GM23248 (cell line): ENCODE results near the gene KBTBD6. TPM values are rescaled to one million over a fixed set of nuclear protein-coding genes. Genes with fewer than 3 reads are reported as not detected.

Experiments
- DNase-seq: peaks from one replicate; pipeline ENCODE4 v3.0.0-alpha.2; 2015
- H2AFZ ChIP-seq: fragments of 200-600 bp; sonication (generic); 2 replicates; pipeline ENCODE4 v1.6.1; 2016; ENCODE audit warnings: antibody characterized with exemption
- H3F3A ChIP-seq: fragments of 200-600 bp; sonication (generic); 2 replicates; pipeline ENCODE4 v1.6.1; 2016; ENCODE audit warnings: mild to moderate bottlenecking, antibody characterized with exemption, mixed run types; ENCODE audit not compliant: insufficient read depth
- H3K27ac ChIP-seq: fragments of 200-600 bp; sonication (generic); 2 replicates; pipeline ENCODE4 v1.5.1; 2016; ENCODE audit warnings: mild to moderate bottlenecking
- H3K27me3 ChIP-seq: fragments of 200-600 bp; sonication (generic); replicated peaks from 2 replicates; pipeline ENCODE4 v1.6.1; 2016; ENCODE audit warnings: mild to moderate bottlenecking; ENCODE audit not compliant: insufficient read depth
- H3K36me3 ChIP-seq: fragments of 200-600 bp; sonication (generic); 2 replicates; pipeline ENCODE4 v1.6.1; 2016; ENCODE audit warnings: low read depth, mild to moderate bottlenecking
- H3K4me1 ChIP-seq: fragments of 200-600 bp; sonication (generic); 2 replicates; pipeline ENCODE4 v1.6.1; 2016; ENCODE audit warnings: mild to moderate bottlenecking; ENCODE audit not compliant: insufficient read depth
- H3K4me2 ChIP-seq: fragments of 200-600 bp; sonication (generic); one replicate; pipeline ENCODE4 v1.6.1; 2016; ENCODE audit warnings: mild to moderate bottlenecking; ENCODE audit not compliant: unreplicated experiment
- H3K4me3 ChIP-seq: fragments of 200-600 bp; sonication (generic); 2 replicates; pipeline ENCODE4 v1.5.1; 2016; ENCODE audit warnings: mild to moderate bottlenecking
- H3K79me2 ChIP-seq: fragments of 200-600 bp; sonication (generic); 2 replicates; pipeline ENCODE4 v1.6.1; 2016; ENCODE audit warnings: mild to moderate bottlenecking; ENCODE audit not compliant: insufficient read depth
- H3K9ac ChIP-seq: fragments of 200-600 bp; sonication (generic); 2 replicates; pipeline ENCODE4 v1.6.1; 2016; ENCODE audit warnings: mild to moderate bottlenecking
- H3K9me2 ChIP-seq: fragments of 200-600 bp; sonication (generic); 2 replicates; pipeline ENCODE4 v1.6.1; 2016; ENCODE audit warnings: mixed run types, mild to moderate bottlenecking, moderate library complexity; ENCODE audit not compliant: insufficient read depth
- H3K9me3 ChIP-seq: fragments of 200-600 bp; sonication (generic); one replicate; pipeline ENCODE4 v1.6.1; 2017; ENCODE audit warnings: low read depth
- H4K20me1 ChIP-seq: fragments of 200-600 bp; sonication (generic); 2 replicates; pipeline ENCODE4 v1.6.0; 2016; ENCODE audit not compliant: insufficient read depth
- EZH2 ChIP-seq: fragments of 200-600 bp; sonication (generic); IDR thresholded peaks from 2 replicates; pipeline ENCODE4 v1.6.1; 2018; ENCODE audit warnings: antibody characterized with exemption, mild to moderate bottlenecking; ENCODE audit not compliant: insufficient read depth, poor library complexity, severe bottlenecking
- EZH2phosphoT487 ChIP-seq: fragments of 200-600 bp; sonication (generic); IDR thresholded peaks from 2 replicates; pipeline ENCODE4 v1.6.1; 2018; ENCODE audit warnings: antibody characterized with exemption, moderate library complexity, mild to moderate bottlenecking, low read depth; ENCODE audit not compliant: insufficient read depth
- WGBS, 2 experiments: methylation state at CpG; one replicate each; pipeline ENCODE4 v1.1.6; 2015 to 2017; ENCODE audit warnings: low lambda C conversion rate in 2 of 2, low coverage in 1 of 2; ENCODE audit errors: missing lambda C conversion rate in 2 of 2; 5-methylcytosine and 5-hydroxymethylcytosine counted together
- in situ Hi-C: fragments of 300-500 bp; cut with MboI; formaldehyde crosslinking; loops from 2 replicates; pipeline ENCODE4 v1.15.0; 2020
- polyA plus RNA-seq: library from polyadenylated mRNA; unstranded; fragments of >200 nt; fragmentation: Nextera tagmentation; extraction: Ambion mirVana; gene quantifications from 2 replicates; pipeline ENCODE4 v1.2.1, GENCODE V29; 2016
- total RNA-seq: library from RNA; depleted of rRNA; stranded (reverse); fragments of >200 nt; shearing (Covaris generic); gene quantifications from 2 replicates; pipeline ENCODE4 v1.2.3, GENCODE V29; 2014; rRNA removed

Gene KBTBD6
- 6.7 and 10.6 TPM in 2 replicates for total RNA-seq
- polyA plus RNA-seq: 5.1 and 5.7 TPM in 2 replicates

- peak within 1 kb of the TSS; percentile 96 for H3K9ac ChIP-seq
- no peaks in the 10 kb centered on the region for H3K36me3 ChIP-seq
- peaks cover 50% of the 10 kb centered on the region for H3K79me2 ChIP-seq
- no peaks in the 10 kb centered on the region; the same call in 1 of the 2 replicates for H4K20me1 ChIP-seq
- H3K4me1 ChIP-seq: peaks cover 39% of the 10 kb centered on the region
- in situ Hi-C loops: no loop called here
- H3K9me2 ChIP-seq: no peaks in the 10 kb centered on the region
- H3K27ac ChIP-seq: peak within 1 kb of the TSS; percentile 80
- peaks cover 2% of the 10 kb centered on the region; the same call in 1 of the 2 replicates for H3F3A ChIP-seq
- peak; percentile 100 for DNase-seq
- H2AFZ ChIP-seq: peak within 1 kb of the TSS; percentile 94
- H3K9me3 ChIP-seq: no peaks in the 10 kb centered on the region
- peak within 1 kb of the TSS; percentile 97 for H3K4me3 ChIP-seq
- H3K4me2 ChIP-seq: peak within 1 kb of the TSS; percentile 97
- H3K27me3 ChIP-seq: no peaks in the 10 kb centered on the region
- no peak for TF ChIP-seq EZH2phosphoT487
- WGBS, 2 experiments: 1% methylated on average over 42 to 44 of the region's 45 CpGs
These were observed at the start of gene KBTBD6 for GRCh38 chr13:41132512-41133152. KBTBD6 (minus strand) TSS chr13:41132802; CDS start chr13:41132511, 291 bp downstream.

- Histone ChIP-seq H3K36me3 (no peaks in the 10 kb centered on the region), H3K9ac (no peak overlapping the region), H3K79me2 (no peaks in the 10 kb centered on the region), H3K27ac (no peak overlapping the region), H3F3A (peaks cover 18% of the 10 kb centered on the region), H3K9me2 (no peaks in the 10 kb centered on the region), H3K4me3 (no peak overlapping the region), H3K4me1 (peaks cover 17% of the 10 kb centered on the region), H3K9me3 (no peaks in the 10 kb centered on the region), H3K4me2 (no peak overlapping the region), H4K20me1 (no peaks in the 10 kb centered on the region), H2AFZ (no peak overlapping the region), H3K27me3 (no peaks in the 10 kb centered on the region)
- no peak for TF ChIP-seq EZH2
- TF ChIP-seq EZH2phosphoT487: no peak
- in situ Hi-C loops: loop anchor here (10.0 kb wide), 1 partner anchor 57 kb away; no protein-coding TSS in a partner anchor
- no peak for DNase-seq
These were observed 49.6 kb upstream of the KBTBD6 start for GRCh38 chr13:41182231-41182630.

- peak overlapping the region; percentile 24 for H3K4me2 ChIP-seq
- peaks cover 17% of the 10 kb centered on the region for H3K4me1 ChIP-seq
- TF ChIP-seq EZH2phosphoT487: no peak
- TF ChIP-seq EZH2: no peak
- H3K9ac ChIP-seq: no peak overlapping the region
- DNase-seq: peak; percentile 81
- no peaks in the 10 kb centered on the region for H3K9me3 ChIP-seq
- no peak overlapping the region for H3K4me3 ChIP-seq
- H3K9me2 ChIP-seq: no peaks in the 10 kb centered on the region
- H3K36me3 ChIP-seq: no peaks in the 10 kb centered on the region
- no peaks in the 10 kb centered on the region for H3K27me3 ChIP-seq
- no peaks in the 10 kb centered on the region for H3K79me2 ChIP-seq
- in situ Hi-C loops: loop anchor here (10.0 kb wide), 1 partner anchor 55 kb away; no protein-coding TSS in a partner anchor
- WGBS, 2 experiments: 35 to 43% methylated on average over 4 of the region's 4 CpGs
- H2AFZ ChIP-seq: peak overlapping the region; percentile 14
- H3K27ac ChIP-seq: peak overlapping the region; percentile 42
- H3F3A ChIP-seq: peaks cover 18% of the 10 kb centered on the region
- no peaks in the 10 kb centered on the region for H4K20me1 ChIP-seq
These were observed 47.1 kb upstream of the KBTBD6 start for GRCh38 chr13:41179593-41180250.

GRCh38 chr13:41178040-41178439, 45.4 kb upstream of the KBTBD6 start:
- no peak overlapping the region for H3K4me3 ChIP-seq
- no peak for TF ChIP-seq EZH2
- no peak for TF ChIP-seq EZH2phosphoT487
- WGBS, 2 experiments: 73 to 76% methylated on average over 7 of the region's 7 CpGs
- H3K27me3 ChIP-seq: no peaks in the 10 kb centered on the region
- no peak overlapping the region for H2AFZ ChIP-seq
- H3K9me2 ChIP-seq: no peaks in the 10 kb centered on the region
- in situ Hi-C loops: no loop called here
- H3K79me2 ChIP-seq: no peaks in the 10 kb centered on the region
- H3K9ac ChIP-seq: no peak overlapping the region
- H3F3A ChIP-seq: peaks cover 18% of the 10 kb centered on the region
- no peaks in the 10 kb centered on the region for H3K36me3 ChIP-seq
- no peak overlapping the region for H3K4me2 ChIP-seq
- no peaks in the 10 kb centered on the region for H4K20me1 ChIP-seq
- DNase-seq: peak; percentile 16
- H3K9me3 ChIP-seq: no peaks in the 10 kb centered on the region
- H3K4me1 ChIP-seq: peaks cover 17% of the 10 kb centered on the region
- H3K27ac ChIP-seq: no peak overlapping the region
